HUES48 (cell line): Measurements from ENCODE around the gene SLC35G3.
"Not testable (repeated sequence)": the region's sequence is repeated elsewhere in the genome, so short reads cannot be mapped to it uniquely, and the experiment has no call there.

Experiments
- H3K27ac ChIP-seq: one replicate; pipeline ENCODE4 v1.7.0; 2013; ENCODE audit warnings: low read depth, low read length, inconsistent platforms
- H3K27me3 ChIP-seq: 2 replicates; pipeline ENCODE4 v1.6.1; 2013; ENCODE audit warnings: mild to moderate bottlenecking, low read length; ENCODE audit not compliant: control insufficient read depth, insufficient read depth
- H3K36me3 ChIP-seq: 2 replicates; pipeline ENCODE4 v1.6.1; 2013; ENCODE audit warnings: low read length; ENCODE audit not compliant: control insufficient read depth, insufficient read depth
- H3K4me1 ChIP-seq: 2 replicates; pipeline ENCODE4 v1.6.1; 2013; ENCODE audit warnings: mild to moderate bottlenecking, low read length; ENCODE audit not compliant: control insufficient read depth, insufficient read depth
- H3K4me3 ChIP-seq: 2 replicates; pipeline ENCODE4 v1.5.1; 2013; ENCODE audit warnings: mild to moderate bottlenecking, low read depth, low read length
- H3K9ac ChIP-seq: 2 replicates; pipeline ENCODE4 v1.6.1; 2013; ENCODE audit warnings: mild to moderate bottlenecking, low read depth, low read length, moderate library complexity
- H3K9me3 ChIP-seq: 2 replicates; pipeline ENCODE4 v1.6.1; 2013; ENCODE audit warnings: low read length; ENCODE audit not compliant: control insufficient read depth, insufficient read depth

The SLC35G3 gene

GRCh38 chr17:35210741-35211140 lies 16.5 kb upstream of the SLC35G3 start:
- no peaks in the 10 kb centered on the region; the same call in 1 of the 2 replicates for H3K4me1 ChIP-seq
- H3K27ac ChIP-seq, result no peak overlapping the region
- H3K9me3 ChIP-seq, result 0 out of 2 replicates have a peak, but pooled peaks cover 4% of the 10 kb centered on the region
- H3K4me3 ChIP-seq, result no peak overlapping the region
- no peaks in the 10 kb centered on the region for H3K27me3 ChIP-seq
- H3K9ac ChIP-seq, result no peak overlapping the region
- H3K36me3 ChIP-seq, result no peaks in the 10 kb centered on the region

GRCh38 chr17:35202582-35202981 lies 8.4 kb upstream of the SLC35G3 start:
- not testable (repeated sequence) for H3K9me3 ChIP-seq, H3K27ac ChIP-seq, H3K4me3 ChIP-seq, H3K36me3 ChIP-seq, H3K4me1 ChIP-seq, H3K27me3 ChIP-seq, H3K9ac ChIP-seq

- not testable (repeated sequence) for H3K27me3 ChIP-seq, H3K4me1 ChIP-seq, H3K9me3 ChIP-seq, H3K27ac ChIP-seq, H3K4me3 ChIP-seq, H3K36me3 ChIP-seq, H3K9ac ChIP-seq
These were observed 869 bp upstream of the SLC35G3 start for GRCh38 chr17:35195062-35195461.

- Histone ChIP-seq H3K36me3 (no peaks in the 10 kb centered on the region), H3K4me1 (no peaks in the 10 kb centered on the region), H3K27ac (no peak overlapping the region), H3K9me3 (peaks cover 8% of the 10 kb centered on the region; the same call in 1 of the 2 replicates), H3K4me3 (no peak overlapping the region), H3K9ac (no peak overlapping the region), H3K27me3 (no peaks in the 10 kb centered on the region)
These were observed 1.5 kb downstream of the SLC35G3 start for GRCh38 chr17:35192708-35193107.

DNA sequence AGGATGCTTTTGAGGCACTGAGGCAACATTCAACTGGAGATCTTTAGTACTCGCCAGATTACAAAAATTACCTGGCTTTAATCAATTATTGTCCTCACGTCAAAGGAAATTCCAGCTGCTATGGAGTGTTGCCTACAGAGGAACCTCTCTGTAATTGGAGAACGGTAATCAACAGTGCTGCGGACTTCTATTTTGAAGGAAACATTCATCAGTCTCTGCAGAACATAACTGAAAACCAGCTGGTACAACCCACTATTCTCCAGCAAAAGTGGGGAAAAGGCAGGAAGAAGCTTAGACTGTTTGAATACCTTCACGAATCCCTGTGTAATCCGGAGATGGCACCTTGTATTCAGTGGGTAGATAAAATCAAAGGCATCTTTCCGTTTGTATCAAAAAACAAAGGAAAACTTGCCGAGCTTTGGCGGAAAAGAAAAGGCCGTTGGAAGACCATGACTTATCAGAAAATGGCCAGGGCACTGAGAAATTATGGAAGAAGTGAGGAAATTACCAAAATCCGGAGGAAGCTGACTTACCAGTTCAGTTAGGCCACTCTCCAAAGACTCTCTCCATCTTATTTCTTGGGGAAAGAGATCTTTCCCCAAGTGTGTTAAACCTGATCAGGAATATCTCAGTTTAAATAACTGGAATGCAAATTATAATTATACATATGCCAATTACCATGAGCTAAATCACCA lies 3.0 kb downstream of the SLC35G3 start:
- Histone ChIP-seq H3K27me3 (no peaks in the 10 kb centered on the region), H3K9me3 (no peaks in the 10 kb centered on the region; the same call in 1 of the 2 replicates), H3K27ac (no peak overlapping the region)

DNA sequence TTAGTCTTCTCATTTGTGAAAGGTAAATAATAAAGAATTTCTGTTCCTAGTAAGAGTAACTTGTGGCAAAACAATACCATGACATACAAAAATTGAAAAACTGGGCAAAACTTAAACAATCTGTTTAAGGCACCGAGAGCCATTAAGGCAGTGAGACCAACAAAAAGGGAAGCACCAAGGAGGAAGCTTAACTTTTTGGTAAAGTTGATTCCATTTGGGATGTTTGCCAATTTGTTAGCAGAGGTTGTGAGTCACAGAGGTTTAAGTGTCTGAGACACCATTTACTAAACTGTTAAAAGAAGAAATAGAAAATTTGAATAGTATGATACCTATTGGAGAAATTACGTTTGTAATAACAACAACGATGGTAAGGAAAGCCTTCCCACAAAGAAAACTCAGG lies 4.9 kb downstream of the SLC35G3 start:
- Histone ChIP-seq H3K27me3 (no peaks in the 10 kb centered on the region), H3K9me3 (no peaks in the 10 kb centered on the region), H3K9ac (no peak overlapping the region), H3K4me1 (no peaks in the 10 kb centered on the region), H3K27ac (no peak overlapping the region), H3K4me3 (no peak overlapping the region), H3K36me3 (no peaks in the 10 kb centered on the region)

More for the DNA sequence above, 3.0 kb downstream of the SLC35G3 start:
- Histone ChIP-seq H3K4me1 (no peaks in the 10 kb centered on the region), H3K9ac (no peak overlapping the region), H3K4me3 (no peak overlapping the region), H3K36me3 (no peaks in the 10 kb centered on the region)

DNA sequence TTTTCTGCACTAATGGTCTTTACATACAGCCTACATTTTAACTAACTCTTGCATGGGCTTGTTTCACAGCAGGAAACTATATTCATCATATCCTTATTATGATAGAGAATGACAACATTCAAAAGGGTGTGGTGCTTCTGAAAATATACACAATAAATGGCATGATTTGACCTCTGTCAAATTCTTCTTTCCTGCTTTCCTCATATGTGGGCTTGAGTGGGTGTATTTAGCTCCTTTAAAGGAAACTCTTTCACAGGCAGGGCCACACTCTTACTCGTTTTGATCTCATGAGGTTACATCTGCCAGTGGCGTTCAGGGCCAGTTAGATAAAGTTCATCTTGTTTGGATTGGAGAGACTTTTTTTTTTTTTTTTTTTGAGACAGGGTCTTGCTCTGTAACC lies 6.1 kb downstream of the SLC35G3 start:
- no peaks in the 10 kb centered on the region for H3K36me3 ChIP-seq
- H3K4me1 ChIP-seq, result no peaks in the 10 kb centered on the region
- H3K9ac ChIP-seq, result no peak overlapping the region

DNA sequence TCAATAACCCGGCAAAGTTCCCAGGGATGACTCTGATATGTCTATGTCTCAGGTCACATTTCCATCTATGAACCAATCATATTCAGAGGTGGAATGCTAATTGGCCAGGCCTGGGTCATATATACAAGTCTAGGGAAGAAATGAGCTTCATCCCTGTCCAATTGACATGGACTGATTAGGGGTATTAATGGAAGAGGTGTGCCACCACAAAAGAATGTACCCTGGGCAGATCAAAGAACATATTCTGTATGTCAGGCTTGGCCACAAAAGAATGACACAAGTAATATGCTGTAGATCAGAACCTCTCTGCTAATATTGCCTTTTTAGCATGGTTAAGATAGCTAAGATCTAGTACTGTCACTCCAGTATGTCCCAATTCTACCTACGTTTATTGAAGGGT lies 6.7 kb downstream of the SLC35G3 start:
- no peaks in the 10 kb centered on the region for H3K27me3 ChIP-seq
- no peaks in the 10 kb centered on the region for H3K4me1 ChIP-seq
- H3K36me3 ChIP-seq, result no peaks in the 10 kb centered on the region
- H3K9me3 ChIP-seq, result no peaks in the 10 kb centered on the region
- no peak overlapping the region for H3K27ac ChIP-seq
- no peak overlapping the region for H3K9ac ChIP-seq
- H3K4me3 ChIP-seq, result no peak overlapping the region

More for the DNA sequence above, 6.1 kb downstream of the SLC35G3 start:
- no peaks in the 10 kb centered on the region for H3K9me3 ChIP-seq
- no peak overlapping the region for H3K27ac ChIP-seq
- no peak overlapping the region for H3K4me3 ChIP-seq
- no peaks in the 10 kb centered on the region for H3K27me3 ChIP-seq

GRCh38 chr17:35185849-35186248 lies 8.3 kb downstream of the SLC35G3 start:
- Histone ChIP-seq H3K4me1 (no peaks in the 10 kb centered on the region), H3K9me3 (no peaks in the 10 kb centered on the region), H3K27ac (no peak overlapping the region), H3K4me3 (no peak overlapping the region), H3K9ac (no peak overlapping the region), H3K36me3 (no peaks in the 10 kb centered on the region), H3K27me3 (no peaks in the 10 kb centered on the region)

- no peaks in the 10 kb centered on the region for H3K9me3 ChIP-seq
- H3K27me3 ChIP-seq, result no peaks in the 10 kb centered on the region
These were observed 9.9 kb downstream of the SLC35G3 start for GRCh38 chr17:35184274-35184673.

DNA sequence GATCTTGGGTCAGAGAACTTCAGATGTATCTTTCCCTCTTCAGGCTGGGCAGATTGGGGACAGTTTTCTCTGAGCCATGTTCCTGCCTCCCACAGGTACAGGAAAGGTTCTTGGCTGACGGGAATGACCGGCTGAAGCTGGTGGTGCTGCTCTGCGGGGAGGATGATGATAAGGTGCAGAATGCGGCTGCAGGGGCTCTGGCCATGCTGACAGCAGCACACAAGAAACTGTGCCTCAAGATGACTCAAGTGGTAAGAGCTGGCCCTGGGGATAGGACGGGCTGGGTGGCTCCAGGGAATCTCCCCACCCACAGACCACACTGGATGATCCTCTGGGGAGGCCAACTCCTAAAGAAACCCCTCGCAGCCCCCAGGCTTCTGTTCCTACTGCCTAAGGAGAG lies 10.9 kb downstream of the SLC35G3 start:
- Histone ChIP-seq H3K4me1 (no peaks in the 10 kb centered on the region), H3K9me3 (no peaks in the 10 kb centered on the region), H3K27me3 (no peaks in the 10 kb centered on the region), H3K9ac (no peak overlapping the region), H3K27ac (no peak overlapping the region), H3K4me3 (no peak overlapping the region), H3K36me3 (no peaks in the 10 kb centered on the region)

More at GRCh38 chr17:35184274-35184673, 9.9 kb downstream of the SLC35G3 start:
- Histone ChIP-seq H3K27ac (no peak overlapping the region), H3K4me3 (no peak overlapping the region), H3K4me1 (no peaks in the 10 kb centered on the region), H3K9ac (no peak overlapping the region), H3K36me3 (no peaks in the 10 kb centered on the region)
